ENCODE results near the gene CCDC152. TPM values are rescaled to one million over a fixed set of nuclear protein-coding genes. Genes with fewer than 3 reads are reported as not detected.

CCDC152 gene
- polyA plus RNA-seq, 4 donors = 1.6 to 42.6 (median 3.9) TPM

DNA sequence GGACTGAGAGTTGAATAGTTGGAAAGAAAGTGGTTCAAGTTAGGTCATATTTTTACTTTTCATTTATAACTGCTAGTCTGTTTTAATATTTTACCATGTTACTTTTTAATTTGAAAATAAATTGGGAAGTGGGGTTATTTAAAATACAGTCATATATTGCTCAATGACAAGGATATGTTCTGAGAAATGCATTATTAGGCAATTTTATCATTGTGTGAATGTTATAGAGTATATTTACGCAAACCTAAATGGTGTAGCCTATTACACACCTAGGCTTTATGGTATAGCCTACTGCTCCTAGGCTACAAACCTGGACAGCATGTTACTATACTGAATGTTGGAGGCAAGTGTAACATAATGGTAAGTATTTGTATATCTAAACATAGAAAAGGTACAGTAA lies 5.2 kb downstream of the CCDC152 start:
- no peak for FAIRE-seq
- no peak for DNase-seq
- WGBS, 3 donors = 94 to 100% (median 97%) methylated on average over 1 of the region's 1 CpG
- Histone ChIP-seq H3K27ac (ENCODE audit: low read depth in 1 of 3, low read length in 2 of 3) (no peak overlapping the region), H3K4me3 (ENCODE audit: low read depth in 1 of 3, low read length in 3 of 3) (no peak overlapping the region), H3K36me3 (ENCODE audit: control insufficient read depth in 3 of 3, insufficient read depth in 2 of 3, low read depth in 1 of 3, low read length in 3 of 3) (no peaks in the 10 kb centered on the region), H3K9me3 (ENCODE audit: control insufficient read depth in 2 of 2, insufficient read depth in 1 of 2, low read depth in 1 of 2, low read length in 1 of 2) (no peaks in the 10 kb centered on the region), H3K27me3 (ENCODE audit: control insufficient read depth in 3 of 3, insufficient read depth in 3 of 3, low read length in 3 of 3) (peaks cover 0 to 7% (median 0%) of the 10 kb centered on the region in 3 donors), H3K4me1 (ENCODE audit: control insufficient read depth in 3 of 3, insufficient read depth in 2 of 3, low read depth in 1 of 3, low read length in 2 of 3) (no peaks in the 10 kb centered on the region)

DNA sequence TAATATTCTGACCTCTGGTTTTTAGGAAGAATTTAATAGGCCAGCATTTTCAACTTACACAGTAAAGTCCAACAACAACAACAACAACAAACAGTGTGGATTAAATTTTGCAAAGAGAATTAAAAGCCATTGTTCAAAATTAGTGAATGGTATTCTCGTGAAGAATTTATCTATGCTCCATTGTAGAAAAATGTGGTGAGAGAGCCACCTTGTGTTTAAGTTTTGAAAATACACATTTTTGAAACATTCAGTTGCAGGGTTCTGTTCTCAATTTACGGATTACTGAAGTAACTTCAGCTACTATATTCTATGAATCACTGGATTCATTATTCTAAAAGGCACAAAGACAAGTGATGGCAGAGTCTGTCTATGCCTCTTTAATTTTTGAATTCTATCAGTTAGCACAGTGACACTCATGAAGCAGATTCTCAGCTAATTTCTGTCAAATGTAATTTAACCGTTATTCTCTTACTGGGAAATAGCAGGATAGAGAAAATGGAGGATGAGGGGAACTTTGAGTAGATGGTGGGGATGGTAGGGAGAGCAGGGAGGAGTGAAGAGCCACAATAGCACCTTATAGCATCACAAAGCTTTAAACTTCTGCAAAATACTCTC lies 11.0 kb downstream of the CCDC152 start:
- H3K9me3 ChIP-seq (ENCODE audit: control insufficient read depth in 2 of 2, insufficient read depth in 1 of 2, low read depth in 1 of 2, low read length in 1 of 2) = no peaks in the 10 kb centered on the region
- WGBS, 3 donors = 23 to 37% (median 29%) methylated on average over 3 of the region's 3 CpGs
- H3K27ac ChIP-seq (ENCODE audit: low read depth in 1 of 3, low read length in 2 of 3) = no peak overlapping the region
- no peaks in the 10 kb centered on the region for H3K27me3 ChIP-seq (ENCODE audit: control insufficient read depth in 3 of 3, insufficient read depth in 3 of 3, low read length in 3 of 3)
- no peaks in the 10 kb centered on the region for H3K4me1 ChIP-seq (ENCODE audit: control insufficient read depth in 3 of 3, insufficient read depth in 2 of 3, low read depth in 1 of 3, low read length in 2 of 3)
- FAIRE-seq = no peak
- DNase-seq = peak; percentile 7 to 38
- H3K36me3 ChIP-seq (ENCODE audit: control insufficient read depth in 3 of 3, insufficient read depth in 2 of 3, low read depth in 1 of 3, low read length in 3 of 3) = no peaks in the 10 kb centered on the region
- no peak overlapping the region for H3K4me3 ChIP-seq (ENCODE audit: low read depth in 1 of 3, low read length in 3 of 3)

DNA sequence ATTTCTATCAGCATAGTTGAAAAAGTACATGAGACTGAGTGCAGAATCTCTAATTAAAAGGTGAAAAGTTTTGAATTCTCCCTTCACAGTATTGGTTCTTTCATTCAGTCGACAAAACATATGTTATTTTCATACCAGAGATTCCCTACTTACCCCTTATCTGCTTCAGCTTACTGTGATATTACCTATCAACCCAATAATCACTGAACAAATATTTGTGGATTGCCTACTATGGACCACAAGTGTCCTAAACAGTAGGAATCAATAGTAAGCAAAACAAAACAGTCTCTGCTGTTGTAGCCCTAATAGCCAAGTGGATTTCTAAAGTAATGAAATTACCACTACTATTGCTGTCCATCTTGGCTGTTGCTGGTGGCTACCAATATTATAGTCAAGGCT lies 11.5 kb downstream of the CCDC152 start:
- DNase-seq (no peak), FAIRE-seq (no peak)
- no peak overlapping the region for H3K27ac ChIP-seq (ENCODE audit: low read depth in 1 of 3, low read length in 2 of 3)
- no peak overlapping the region for H3K4me3 ChIP-seq (ENCODE audit: low read depth in 1 of 3, low read length in 3 of 3)
- H3K9me3 ChIP-seq (ENCODE audit: control insufficient read depth in 2 of 2, insufficient read depth in 1 of 2, low read depth in 1 of 2, low read length in 1 of 2) = no peaks in the 10 kb centered on the region
- no peaks in the 10 kb centered on the region for H3K4me1 ChIP-seq (ENCODE audit: control insufficient read depth in 3 of 3, insufficient read depth in 2 of 3, low read depth in 1 of 3, low read length in 2 of 3)
- 11 to 38% (median 11%) methylated on average over 1 of the region's 1 CpG for WGBS, 3 donors
- no peaks in the 10 kb centered on the region for H3K27me3 ChIP-seq (ENCODE audit: control insufficient read depth in 3 of 3, insufficient read depth in 3 of 3, low read length in 3 of 3)
- H3K36me3 ChIP-seq (ENCODE audit: control insufficient read depth in 3 of 3, insufficient read depth in 2 of 3, low read depth in 1 of 3, low read length in 3 of 3) = no peaks in the 10 kb centered on the region

DNA sequence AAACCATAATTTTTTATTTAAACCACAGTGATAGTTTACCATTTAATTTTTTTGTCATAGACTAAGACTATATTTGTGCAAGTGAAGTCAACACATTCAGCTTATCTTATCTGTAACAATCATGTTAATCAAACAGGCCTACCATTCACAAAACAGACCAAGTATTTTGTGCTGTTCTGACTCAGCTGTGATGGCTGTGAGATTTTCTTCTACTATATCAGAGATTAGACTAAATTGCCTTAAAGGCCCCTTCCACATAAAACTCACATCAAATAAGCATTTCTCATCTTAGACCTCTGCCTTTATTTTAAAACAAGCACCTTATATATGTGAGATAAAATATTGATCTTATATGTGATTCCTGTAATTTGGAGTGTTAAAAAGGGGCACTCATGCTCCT lies 13.4 kb downstream of the CCDC152 start:
- peak; percentile 19 for FAIRE-seq
- no peak overlapping the region for H3K4me3 ChIP-seq (ENCODE audit: low read depth in 1 of 3, low read length in 3 of 3)
- H3K4me1 ChIP-seq (ENCODE audit: control insufficient read depth in 3 of 3, insufficient read depth in 2 of 3, low read depth in 1 of 3, low read length in 2 of 3) = no peaks in the 10 kb centered on the region
- DNase-seq = no peak
- no peaks in the 10 kb centered on the region for H3K9me3 ChIP-seq (ENCODE audit: control insufficient read depth in 2 of 2, insufficient read depth in 1 of 2, low read depth in 1 of 2, low read length in 1 of 2)
- H3K27me3 ChIP-seq (ENCODE audit: control insufficient read depth in 3 of 3, insufficient read depth in 3 of 3, low read length in 3 of 3) = no peaks in the 10 kb centered on the region
- H3K27ac ChIP-seq (ENCODE audit: low read depth in 1 of 3, low read length in 2 of 3) = no peak overlapping the region
- H3K36me3 ChIP-seq (ENCODE audit: control insufficient read depth in 3 of 3, insufficient read depth in 2 of 3, low read depth in 1 of 3, low read length in 3 of 3) = no peaks in the 10 kb centered on the region

DNA sequence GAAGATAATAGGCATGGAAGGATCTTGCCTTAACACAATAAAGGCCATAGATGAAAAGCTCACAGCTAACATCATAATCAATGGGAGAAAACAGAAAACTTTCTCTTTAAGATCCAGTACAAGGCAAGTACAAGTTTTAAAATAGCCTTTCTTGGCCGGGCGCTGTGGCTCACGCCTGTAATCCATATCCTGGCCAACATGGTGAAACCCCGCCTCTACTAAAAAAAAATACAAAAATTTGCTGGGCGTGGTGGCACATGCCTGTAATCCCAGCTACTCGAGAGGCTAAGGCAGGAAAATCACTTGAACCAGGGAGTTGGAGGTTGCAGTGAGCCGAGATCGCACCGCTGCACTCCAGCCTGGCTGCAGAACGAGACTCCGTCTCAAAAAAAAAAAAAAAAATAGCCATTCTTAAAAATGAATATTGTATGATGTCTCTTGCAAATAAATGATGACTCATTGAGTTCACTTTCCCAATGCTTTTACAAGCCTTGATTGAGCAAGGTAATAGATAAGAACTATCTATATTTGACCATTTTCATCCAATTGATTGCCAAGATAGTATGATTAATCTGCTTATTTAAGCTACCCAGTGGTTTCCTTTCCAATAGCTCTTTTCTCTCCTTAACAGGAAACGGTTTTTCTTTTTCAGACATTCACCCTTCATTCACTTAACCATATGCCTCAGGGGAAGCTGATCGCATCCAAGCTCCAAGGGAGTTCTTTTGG lies 15.8 kb downstream of the CCDC152 start:
- no peaks in the 10 kb centered on the region for H3K9me3 ChIP-seq (ENCODE audit: control insufficient read depth in 2 of 2, insufficient read depth in 1 of 2, low read depth in 1 of 2, low read length in 1 of 2)
- H3K27ac ChIP-seq (ENCODE audit: low read depth in 1 of 3, low read length in 2 of 3) = no peak overlapping the region
- WGBS, 3 donors = 53 to 67% (median 67%) methylated on average over 13 of the region's 13 CpGs
- H3K27me3 ChIP-seq (ENCODE audit: control insufficient read depth in 3 of 3, insufficient read depth in 3 of 3, low read length in 3 of 3) = no peaks in the 10 kb centered on the region
- no peaks in the 10 kb centered on the region for H3K4me1 ChIP-seq (ENCODE audit: control insufficient read depth in 3 of 3, insufficient read depth in 2 of 3, low read depth in 1 of 3, low read length in 2 of 3)
- FAIRE-seq = no peak
- no peak overlapping the region for H3K4me3 ChIP-seq (ENCODE audit: low read depth in 1 of 3, low read length in 3 of 3)
- DNase-seq = no peak
- H3K36me3 ChIP-seq (ENCODE audit: control insufficient read depth in 3 of 3, insufficient read depth in 2 of 3, low read depth in 1 of 3, low read length in 3 of 3) = no peaks in the 10 kb centered on the region

DNA sequence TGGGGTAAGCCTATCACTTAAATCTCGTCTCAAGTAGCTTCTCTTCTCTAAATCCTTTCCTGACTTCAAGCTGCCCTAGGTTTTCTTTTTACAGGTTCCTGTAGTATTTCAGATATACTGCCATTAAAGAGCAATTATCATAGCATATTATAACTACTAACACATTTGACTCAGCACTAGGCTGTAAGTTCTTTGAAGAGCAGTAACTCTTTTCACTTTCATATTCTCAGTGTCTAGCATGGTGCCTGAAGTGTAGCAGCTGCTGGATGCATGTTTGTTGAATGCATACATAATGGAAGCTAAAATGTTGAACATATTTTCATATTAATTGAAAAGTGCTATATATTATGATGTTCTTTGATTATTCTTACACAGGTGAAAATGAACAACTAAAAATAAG lies 22.5 kb downstream of the CCDC152 start:
- no peak for FAIRE-seq

DNA sequence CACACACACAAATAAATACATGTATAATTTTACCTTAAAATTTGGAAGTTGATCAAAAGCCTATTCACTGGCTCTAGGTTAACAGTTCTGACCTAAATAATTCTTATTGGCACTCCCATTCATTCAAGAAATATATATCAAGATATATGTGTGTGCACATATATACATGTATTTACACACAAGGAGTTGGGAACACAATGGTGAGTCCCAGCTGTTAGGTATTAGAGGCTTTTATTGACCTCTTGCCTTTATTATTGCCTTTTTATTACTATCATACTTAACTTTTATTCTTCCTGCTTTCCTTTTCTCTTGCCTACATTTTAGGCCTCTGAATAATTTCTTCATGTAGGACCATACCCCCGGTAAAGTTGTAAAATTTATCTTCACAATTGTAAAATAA lies 25.0 kb downstream of the CCDC152 start:
- WGBS, 3 donors = 10 to 69% (median 50%) methylated on average over 1 of the region's 1 CpG
- FAIRE-seq = no peak
- H3K27ac ChIP-seq (ENCODE audit: low read depth in 1 of 3, low read length in 2 of 3) = no peak overlapping the region

More for the DNA sequence above, 22.5 kb downstream of the CCDC152 start:
- Histone ChIP-seq H3K4me1 (ENCODE audit: control insufficient read depth in 3 of 3, insufficient read depth in 2 of 3, low read depth in 1 of 3, low read length in 2 of 3) (no peaks in the 10 kb centered on the region), H3K36me3 (ENCODE audit: control insufficient read depth in 3 of 3, insufficient read depth in 2 of 3, low read depth in 1 of 3, low read length in 3 of 3) (no peaks in the 10 kb centered on the region), H3K9me3 (ENCODE audit: control insufficient read depth in 2 of 2, insufficient read depth in 1 of 2, low read depth in 1 of 2, low read length in 1 of 2) (no peaks in the 10 kb centered on the region), H3K27ac (ENCODE audit: low read depth in 1 of 3, low read length in 2 of 3) (no peak overlapping the region), H3K4me3 (ENCODE audit: low read depth in 1 of 3, low read length in 3 of 3) (no peak overlapping the region), H3K27me3 (ENCODE audit: control insufficient read depth in 3 of 3, insufficient read depth in 3 of 3, low read length in 3 of 3) (no peaks in the 10 kb centered on the region)
- no peak for DNase-seq
- WGBS, 3 donors = 71 to 81% (median 75%) methylated on average over 1 of the region's 1 CpG

DNA sequence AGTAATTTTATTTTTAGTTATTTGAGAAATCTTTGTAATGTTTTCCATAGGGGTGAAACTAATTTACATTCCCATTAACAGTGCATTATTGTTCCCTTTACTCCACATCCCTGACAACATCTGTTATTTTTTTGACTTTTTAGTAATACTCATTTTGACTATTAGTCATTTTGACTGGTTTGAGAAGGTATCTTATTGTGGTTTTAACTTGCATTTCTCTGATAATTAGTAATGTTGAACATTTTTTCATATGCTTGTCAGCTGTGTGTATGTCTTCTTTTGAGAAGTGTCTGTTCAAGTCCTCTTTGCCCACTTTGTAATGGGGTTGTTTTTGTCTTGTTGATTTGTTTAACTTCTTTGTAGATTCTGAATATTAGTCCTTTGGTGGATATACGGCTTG lies 27.5 kb downstream of the CCDC152 start:
- H3K4me1 ChIP-seq (ENCODE audit: control insufficient read depth in 3 of 3, insufficient read depth in 2 of 3, low read depth in 1 of 3, low read length in 2 of 3) = no peaks in the 10 kb centered on the region
- no peaks in the 10 kb centered on the region for H3K36me3 ChIP-seq (ENCODE audit: control insufficient read depth in 3 of 3, insufficient read depth in 2 of 3, low read depth in 1 of 3, low read length in 3 of 3)
- H3K9me3 ChIP-seq (ENCODE audit: control insufficient read depth in 2 of 2, insufficient read depth in 1 of 2, low read depth in 1 of 2, low read length in 1 of 2) = peaks cover 0 to 5% of the 10 kb centered on the region in 2 donors
- H3K27me3 ChIP-seq (ENCODE audit: control insufficient read depth in 3 of 3, insufficient read depth in 3 of 3, low read length in 3 of 3) = no peaks in the 10 kb centered on the region
- no peak overlapping the region for H3K4me3 ChIP-seq (ENCODE audit: low read depth in 1 of 3, low read length in 3 of 3)
- no peak overlapping the region for H3K27ac ChIP-seq (ENCODE audit: low read depth in 1 of 3, low read length in 2 of 3)
- WGBS, 3 donors = 83 to 94% (median 89%) methylated on average over 1 of the region's 1 CpG
- DNase-seq = no peak
- no peak for FAIRE-seq

More for the DNA sequence above, 25.0 kb downstream of the CCDC152 start:
- Histone ChIP-seq H3K4me1 (ENCODE audit: control insufficient read depth in 3 of 3, insufficient read depth in 2 of 3, low read depth in 1 of 3, low read length in 2 of 3) (no peaks in the 10 kb centered on the region), H3K27me3 (ENCODE audit: control insufficient read depth in 3 of 3, insufficient read depth in 3 of 3, low read length in 3 of 3) (no peaks in the 10 kb centered on the region), H3K4me3 (ENCODE audit: low read depth in 1 of 3, low read length in 3 of 3) (no peak overlapping the region), H3K9me3 (ENCODE audit: control insufficient read depth in 2 of 2, insufficient read depth in 1 of 2, low read depth in 1 of 2, low read length in 1 of 2) (no peaks in the 10 kb centered on the region), H3K36me3 (ENCODE audit: control insufficient read depth in 3 of 3, insufficient read depth in 2 of 3, low read depth in 1 of 3, low read length in 3 of 3) (no peaks in the 10 kb centered on the region)
- peak in 1 of 2 donors; percentile 32 for DNase-seq
